Esophagus muscularis mucosa (tissue), 4 donors: ENCODE data around the gene PLEKHA5. TPM values are rescaled to one million over a fixed set of nuclear protein-coding genes. Genes with fewer than 3 reads are reported as not detected.

Source experiments
- DNase-seq: peaks from one replicate; pipeline ENCODE4 v3.0.0-alpha.2; 2017; ENCODE audit errors: extremely low spot score
- H3K27ac ChIP-seq, 4 donors: fragments of 200-600 bp; sonication (generic); replicated peaks in 1 of 4; 1 replicate in 3 of 4; 2 replicates in 1 of 4; pipeline ENCODE4 v1.5.1; 2016 to 2019; ENCODE audit warnings: mild to moderate bottlenecking in 1 of 4
- H3K27me3 ChIP-seq, 4 donors: fragments of 200-600 bp; sonication (generic); one replicate each; pipeline versions ENCODE4 v1.5.1 to v1.6.0; 2016 to 2019
- H3K36me3 ChIP-seq, 4 donors: fragments of 200-600 bp; sonication (generic); one replicate each; pipeline ENCODE4 v1.5.1; 2016 to 2019
- H3K4me1 ChIP-seq, 4 donors: fragments of 200-600 bp; sonication (generic); one replicate each; pipeline ENCODE4 v1.5.1; 2016 to 2019
- H3K4me3 ChIP-seq, 4 donors: fragments of 200-600 bp; sonication (generic); 1 replicate in 2 of 4; 2 replicates in 2 of 4; pipeline ENCODE4 v1.5.1; 2016 to 2019; ENCODE audit warnings: mild to moderate bottlenecking in 4 of 4, moderate library complexity in 1 of 4
- H3K9me3 ChIP-seq, 4 donors: fragments of 200-600 bp; sonication (generic); 1 replicate in 3 of 4; 2 replicates in 1 of 4; pipeline ENCODE4 v1.5.1; 2016 to 2019
- EP300 ChIP-seq: sonication (generic); formaldehyde crosslinking; IDR thresholded peaks from one replicate; pipeline ENCODE4 v1.6.1; 2017; ENCODE audit warnings: antibody characterized with exemption
- POLR2A ChIP-seq: fragments of 450-650 bp; IDR thresholded peaks from one replicate; pipeline ENCODE4 v1.6.1; 2017; ENCODE audit warnings: antibody characterized with exemption, moderate library complexity, mild to moderate bottlenecking, low read depth
- POLR2AphosphoS5 ChIP-seq, 2 donors: sonication (generic); formaldehyde crosslinking; IDR thresholded peaks; one replicate each; pipeline ENCODE4 v1.6.1; 2017; ENCODE audit warnings: antibody characterized with exemption in 2 of 2
- WGBS: methylation state at CpG from one replicate; pipeline ENCODE4 v1.1.5; 2018; 5-methylcytosine and 5-hydroxymethylcytosine counted together
- intact Hi-C: fragments of 100-400 bp; cut with DNase I; formaldehyde crosslinking; loops from one replicate; pipeline ENCODE4 v1.15.1; 2023
- total RNA-seq, 4 donors: library from RNA; depleted of rRNA; stranded (reverse); fragments of >200 nt; gene quantifications; one replicate each; pipeline versions ENCODE4 v1.1.0 to v1.2.1, GENCODE V29; 2016
- TF ChIP-seq, protein P1 (sequence below), 3 experiments: fragments of 200-600 bp in 2 of 3; fragments of 450-650 bp in 1 of 3; sonication (generic) in 2 of 3; IDR thresholded peaks; one replicate each; pipeline ENCODE4 v1.5.1; 2017 to 2019; ENCODE audit warnings: antibody characterized with exemption in 3 of 3, mild to moderate bottlenecking in 2 of 3, moderate library complexity in 1 of 3

PLEKHA5 gene
- total RNA-seq, 4 donors from 2014 or later, result 50.7 to 88.5 (median 58.6) TPM

DNA sequence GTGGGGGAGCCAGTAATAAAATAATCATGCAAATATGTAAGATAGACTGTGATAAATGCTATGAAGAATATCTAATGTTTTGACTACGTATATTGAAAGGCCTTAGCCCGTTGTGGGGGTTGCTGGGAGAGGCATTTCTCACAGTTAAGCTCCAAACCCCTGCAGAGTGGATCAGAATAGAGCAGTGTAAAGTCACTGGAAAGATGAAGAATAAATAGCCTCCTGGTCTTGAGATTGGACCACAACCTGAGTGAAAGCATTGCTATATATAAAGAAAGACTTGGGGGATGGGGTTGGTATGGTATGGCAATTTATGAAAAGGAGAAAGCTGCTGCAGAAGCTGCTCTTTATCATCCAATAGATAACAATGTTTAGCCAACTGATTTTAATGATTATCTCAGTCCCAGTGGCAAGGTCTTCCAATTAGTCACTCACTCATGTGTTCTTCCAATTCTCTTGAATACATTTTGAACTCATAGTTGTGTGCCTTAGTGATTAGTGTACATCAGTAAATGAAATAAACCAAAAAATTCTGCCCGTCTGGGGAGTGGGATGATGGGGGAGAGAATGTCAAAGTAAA lies 10.2 kb downstream of the PLEKHA5 start:
- Histone ChIP-seq H3K27ac (no peak overlapping the region), H3K4me3 (no peak overlapping the region), H3K4me1 (peaks cover 32 to 75% (median 55%) of the 10 kb centered on the region in 4 donors), H3K36me3 (peaks cover 0 to 5% (median 0%) of the 10 kb centered on the region in 4 donors), H3K9me3 (no peaks in the 10 kb centered on the region), H3K27me3 (no peaks in the 10 kb centered on the region)
- intact Hi-C loops, result loop anchor here (10.0 kb wide), 1 partner anchor 45 kb away; no protein-coding TSS in a partner anchor
- 83% methylated on average over 3 of the region's 3 CpGs for WGBS
- no peak for DNase-seq
- no peak for TF ChIP-seq POLR2AphosphoS5 (IDR thresholded peaks at IDR 0.05)
- TF ChIP-seq EP300, result no peak
- TF ChIP-seq, protein P1, sequence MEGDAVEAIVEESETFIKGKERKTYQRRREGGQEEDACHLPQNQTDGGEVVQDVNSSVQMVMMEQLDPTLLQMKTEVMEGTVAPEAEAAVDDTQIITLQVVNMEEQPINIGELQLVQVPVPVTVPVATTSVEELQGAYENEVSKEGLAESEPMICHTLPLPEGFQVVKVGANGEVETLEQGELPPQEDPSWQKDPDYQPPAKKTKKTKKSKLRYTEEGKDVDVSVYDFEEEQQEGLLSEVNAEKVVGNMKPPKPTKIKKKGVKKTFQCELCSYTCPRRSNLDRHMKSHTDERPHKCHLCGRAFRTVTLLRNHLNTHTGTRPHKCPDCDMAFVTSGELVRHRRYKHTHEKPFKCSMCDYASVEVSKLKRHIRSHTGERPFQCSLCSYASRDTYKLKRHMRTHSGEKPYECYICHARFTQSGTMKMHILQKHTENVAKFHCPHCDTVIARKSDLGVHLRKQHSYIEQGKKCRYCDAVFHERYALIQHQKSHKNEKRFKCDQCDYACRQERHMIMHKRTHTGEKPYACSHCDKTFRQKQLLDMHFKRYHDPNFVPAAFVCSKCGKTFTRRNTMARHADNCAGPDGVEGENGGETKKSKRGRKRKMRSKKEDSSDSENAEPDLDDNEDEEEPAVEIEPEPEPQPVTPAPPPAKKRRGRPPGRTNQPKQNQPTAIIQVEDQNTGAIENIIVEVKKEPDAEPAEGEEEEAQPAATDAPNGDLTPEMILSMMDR (IDR thresholded peaks at IDR 0.05), result no peak

DNA sequence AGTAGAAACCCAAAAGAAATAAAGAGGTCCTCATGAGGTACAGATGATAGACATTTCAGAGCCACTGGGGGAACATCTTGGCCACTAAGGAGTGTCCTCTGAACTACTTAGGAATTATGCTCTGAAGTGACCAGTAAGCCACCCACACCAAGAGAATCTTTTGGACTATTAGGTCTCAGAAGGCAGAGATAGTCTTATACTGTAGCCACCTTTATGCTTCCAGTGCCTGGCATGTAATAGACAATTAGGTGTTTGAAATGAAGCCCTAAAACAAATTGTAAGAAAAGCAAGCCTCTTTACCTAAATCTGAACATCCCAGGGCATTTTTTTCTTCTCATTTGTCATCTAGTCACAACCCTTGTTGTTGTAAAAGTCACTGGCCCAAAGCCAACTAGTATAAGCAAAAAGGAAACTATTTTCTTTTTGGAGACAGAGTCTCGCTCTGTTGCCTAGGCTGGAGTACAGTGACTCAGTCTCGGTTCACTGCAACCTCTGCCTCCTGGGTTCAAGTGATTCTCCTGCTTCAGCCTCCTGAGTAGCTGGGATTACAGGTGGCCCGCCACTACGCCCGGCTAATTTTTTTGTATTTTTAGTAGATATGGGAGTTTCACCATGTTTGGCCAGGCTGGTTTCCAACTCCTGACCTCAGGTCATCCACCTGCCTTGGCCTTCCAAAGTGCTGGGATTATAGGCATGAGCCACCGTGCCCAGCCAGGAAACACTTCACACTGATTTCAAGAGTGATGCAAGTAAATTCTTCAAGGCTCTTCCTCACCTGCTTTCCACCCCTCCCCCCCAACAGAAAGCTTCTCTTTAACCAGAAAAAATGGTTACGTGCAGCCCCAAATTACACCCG lies 11.1 kb downstream of the PLEKHA5 start:
- no peak for TF ChIP-seq POLR2A
- TF ChIP-seq POLR2AphosphoS5 (IDR thresholded peaks at IDR 0.05), result no peak
- TF ChIP-seq, protein P1 (IDR thresholded peaks at IDR 0.05), result no peak
- TF ChIP-seq EP300, result no peak
- DNase-seq, result no peak
- Histone ChIP-seq H3K27ac (peak overlapping the region in 1 of 4 donors; percentile 7), H3K4me3 (no peak overlapping the region), H3K4me1 (peaks cover 32 to 74% (median 53%) of the 10 kb centered on the region in 4 donors), H3K27me3 (no peaks in the 10 kb centered on the region), H3K9me3 (no peaks in the 10 kb centered on the region), H3K36me3 (peaks cover 0 to 5% (median 0%) of the 10 kb centered on the region in 4 donors)
- WGBS, result 85% methylated on average over 8 of the region's 8 CpGs
- intact Hi-C loops, result no loop called here

DNA sequence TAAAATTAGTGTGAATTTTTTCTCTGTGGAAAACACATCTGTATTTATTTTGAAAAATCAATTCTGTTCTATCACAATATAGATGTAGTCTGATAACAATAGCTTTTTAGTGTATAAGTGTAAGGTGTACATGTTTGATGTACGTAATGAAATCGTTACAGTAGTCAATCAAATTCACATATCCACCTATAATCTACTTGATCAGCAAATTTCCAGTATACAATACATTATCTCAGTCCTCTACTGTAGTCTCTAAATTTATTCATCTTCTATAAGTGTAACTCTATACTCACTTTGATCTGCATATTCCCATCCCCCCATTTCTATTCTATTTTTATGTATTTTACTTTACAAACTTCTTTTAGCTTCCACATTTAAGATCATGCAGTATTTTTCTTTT lies 13.0 kb downstream of the PLEKHA5 start:
- no peak overlapping the region for H3K27ac ChIP-seq
- H3K4me3 ChIP-seq, result no peak overlapping the region
- no peak for DNase-seq
- 96% methylated on average over 2 of the region's 2 CpGs for WGBS
- peaks cover 28 to 77% (median 51%) of the 10 kb centered on the region in 4 donors for H3K4me1 ChIP-seq
- no peaks in the 10 kb centered on the region for H3K9me3 ChIP-seq
- H3K36me3 ChIP-seq, result peaks cover 0 to 4% (median 0%) of the 10 kb centered on the region in 4 donors
- intact Hi-C loops, result no loop called here
- H3K27me3 ChIP-seq, result no peaks in the 10 kb centered on the region
- TF ChIP-seq, protein P1 (IDR thresholded peaks at IDR 0.05), result no peak
- TF ChIP-seq POLR2AphosphoS5 (IDR thresholded peaks at IDR 0.05), result no peak

DNA sequence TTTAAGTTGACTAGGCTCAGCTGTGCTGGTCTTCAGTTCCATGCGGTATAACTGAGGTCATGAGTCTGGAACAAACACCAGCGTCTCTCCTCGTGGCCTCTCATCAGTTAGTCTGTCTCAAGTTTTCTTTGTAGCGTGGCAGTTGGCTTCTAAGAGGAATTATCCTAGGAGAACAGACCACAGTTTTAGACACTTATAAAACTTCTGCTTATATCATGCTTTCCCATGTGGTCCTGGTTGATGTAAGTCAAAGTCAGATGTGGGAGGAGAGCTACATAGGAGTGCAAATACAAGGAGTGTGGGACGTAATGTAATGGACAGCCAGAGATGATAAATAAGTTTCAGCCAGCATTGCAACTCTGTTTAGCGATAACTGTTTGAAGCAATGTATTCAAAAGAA lies 14.8 kb downstream of the PLEKHA5 start:
- Histone ChIP-seq H3K27me3 (no peaks in the 10 kb centered on the region), H3K4me1 (peaks cover 19 to 69% (median 43%) of the 10 kb centered on the region in 4 donors), H3K4me3 (no peak overlapping the region), H3K36me3 (no peaks in the 10 kb centered on the region), H3K27ac (no peak overlapping the region), H3K9me3 (no peaks in the 10 kb centered on the region)
- 91% methylated on average over 6 of the region's 6 CpGs for WGBS
- intact Hi-C loops, result no loop called here
- TF ChIP-seq EP300, result no peak
- TF ChIP-seq POLR2A, result no peak
- TF ChIP-seq, protein P1 (IDR thresholded peaks at IDR 0.05), result no peak
- no peak for DNase-seq
